T follicular helper cell (primary cell): Measurements from ENCODE around the gene WHRN.

ENCODE experiments used
- DNase-seq: peaks from one replicate; pipeline ENCODE4 v3.0.0-alpha.2; 2020; ENCODE audit warnings: low read depth

Gene WHRN

DNA sequence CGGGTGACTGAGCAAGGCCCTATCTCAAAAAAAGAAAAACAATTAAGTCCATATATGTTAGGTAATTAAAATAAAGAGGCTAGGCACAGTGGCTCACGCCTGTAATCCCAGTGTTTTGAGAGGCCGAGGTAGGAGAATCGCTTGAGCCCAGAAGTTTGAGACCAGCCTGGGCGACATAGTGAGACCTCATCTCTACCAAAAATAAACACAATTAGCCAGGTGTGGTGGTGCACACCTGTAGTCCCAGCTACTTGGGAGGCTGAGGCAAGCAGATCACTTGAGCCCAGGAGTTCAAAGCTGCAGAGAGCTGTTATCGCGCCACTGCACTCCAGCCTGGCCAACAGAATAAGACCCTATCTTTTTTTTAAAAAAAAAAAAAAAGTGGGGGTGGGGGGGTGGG, 12.3 kb downstream of the WHRN start:
- DNase-seq: no peak

DNA sequence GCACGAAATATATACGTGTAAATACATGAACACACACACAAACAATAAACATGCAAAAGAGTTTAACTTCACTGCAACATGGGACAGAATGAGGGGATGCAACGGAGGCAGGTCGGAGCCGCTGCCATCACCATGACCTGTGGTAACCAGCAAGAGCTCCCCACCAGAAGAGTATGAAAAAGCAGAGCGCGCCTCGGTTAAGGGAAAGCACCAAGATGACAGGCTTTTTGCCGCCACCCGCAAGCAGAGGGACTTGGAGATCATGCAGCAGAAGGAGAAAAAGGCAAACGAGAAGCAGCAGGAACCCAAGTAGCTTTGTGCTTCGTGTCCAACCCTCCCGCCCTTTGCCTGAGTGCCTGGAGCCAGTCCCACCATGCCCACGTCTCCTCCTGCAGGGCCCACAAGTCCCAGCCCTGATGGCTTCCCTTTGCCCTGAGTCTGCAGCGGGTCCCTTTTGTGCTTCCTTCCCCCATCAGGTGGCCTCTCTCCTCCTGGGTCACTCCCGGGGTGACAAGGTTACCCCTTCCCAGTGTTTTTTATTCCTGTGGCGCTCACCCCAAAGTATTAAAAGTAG, 13.8 kb downstream of the WHRN start:
- no peak for DNase-seq

DNA sequence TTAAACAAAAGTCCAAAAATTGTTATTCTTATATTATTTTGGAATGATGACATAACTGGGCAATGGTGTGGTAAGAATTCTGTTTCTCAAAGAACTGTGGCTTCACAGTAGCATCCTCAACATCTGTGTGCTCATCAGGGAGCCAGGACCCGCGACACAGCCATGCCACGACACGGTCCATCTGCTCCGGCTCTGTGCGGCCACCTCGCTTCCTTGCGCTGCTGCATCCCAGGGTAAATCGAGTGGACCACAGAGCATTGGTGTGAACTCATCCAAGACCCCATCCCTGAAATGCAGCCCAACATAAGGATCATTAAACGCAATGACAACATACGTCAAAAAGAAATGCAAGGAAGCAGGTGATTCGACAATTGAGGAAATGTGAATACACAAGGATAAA, 15.3 kb downstream of the WHRN start:
- no peak for DNase-seq

DNA sequence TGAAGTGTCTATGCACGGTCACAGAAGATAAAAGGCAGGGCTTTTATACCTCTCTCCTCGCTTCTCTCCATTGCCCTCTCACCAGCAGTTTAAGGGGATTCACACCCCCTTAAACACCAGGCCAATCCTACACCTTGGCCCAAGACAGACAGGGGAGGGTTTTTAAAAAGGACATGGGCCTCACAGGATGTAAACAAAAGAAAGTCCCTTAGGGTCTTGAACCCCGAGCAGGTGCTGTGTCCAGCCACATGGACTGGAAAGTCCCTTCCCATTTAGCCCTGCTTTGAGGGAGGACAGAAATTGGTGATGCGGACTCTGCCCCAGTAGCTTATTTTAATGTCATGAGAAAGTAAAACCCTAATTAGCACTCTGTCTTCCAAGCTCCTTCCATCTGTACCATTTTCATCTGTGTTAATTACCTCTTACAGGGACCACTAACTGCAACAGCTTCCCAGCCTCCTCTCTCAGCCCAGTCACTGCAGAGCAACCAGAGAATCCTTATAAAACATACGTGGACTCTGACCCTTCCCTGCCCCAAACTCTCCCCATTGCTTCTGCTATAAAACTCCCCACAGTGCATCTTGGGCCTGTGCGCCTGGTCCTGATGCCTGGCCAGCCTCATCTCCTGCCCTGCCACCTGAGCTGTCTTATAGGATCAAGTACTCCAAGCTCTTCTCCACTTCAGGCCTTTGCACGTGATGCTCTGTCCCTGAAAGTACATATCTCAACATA, 16.7 kb downstream of the WHRN start:
- no peak for DNase-seq

DNA sequence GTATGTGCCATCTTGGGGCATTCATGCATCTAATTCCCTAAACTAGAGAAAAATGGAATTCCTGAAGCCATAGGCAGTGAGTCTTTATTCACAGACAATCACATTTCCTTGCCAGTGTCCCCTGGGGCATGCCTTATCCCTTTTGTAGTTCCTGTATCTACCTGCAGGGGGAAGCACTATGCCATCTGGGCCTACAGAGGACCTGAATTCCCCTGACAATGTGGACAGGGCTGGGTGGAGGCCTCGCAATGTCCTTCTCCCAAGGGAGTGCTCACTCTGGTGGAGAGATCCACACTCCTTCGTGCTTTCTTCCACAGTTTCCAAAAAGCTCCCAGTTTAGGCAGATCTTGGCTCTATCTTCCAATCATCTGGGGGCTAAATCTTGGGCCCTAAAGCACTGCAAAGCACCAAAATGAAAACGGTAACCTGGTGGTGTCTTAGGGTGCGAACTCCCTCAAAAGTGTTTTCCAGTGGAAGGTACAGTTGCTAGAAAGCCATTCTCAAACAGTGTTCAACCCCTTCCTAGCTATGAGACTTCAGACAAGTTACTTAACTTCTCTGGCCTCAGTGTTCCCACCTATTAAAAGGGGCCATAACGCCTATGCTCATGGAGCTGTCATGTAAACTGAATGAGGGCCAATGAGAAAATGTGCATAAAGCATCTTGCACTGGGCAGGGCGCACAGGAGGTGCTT, 17.5 kb downstream of the WHRN start:
- peak; percentile 36 for DNase-seq

DNA sequence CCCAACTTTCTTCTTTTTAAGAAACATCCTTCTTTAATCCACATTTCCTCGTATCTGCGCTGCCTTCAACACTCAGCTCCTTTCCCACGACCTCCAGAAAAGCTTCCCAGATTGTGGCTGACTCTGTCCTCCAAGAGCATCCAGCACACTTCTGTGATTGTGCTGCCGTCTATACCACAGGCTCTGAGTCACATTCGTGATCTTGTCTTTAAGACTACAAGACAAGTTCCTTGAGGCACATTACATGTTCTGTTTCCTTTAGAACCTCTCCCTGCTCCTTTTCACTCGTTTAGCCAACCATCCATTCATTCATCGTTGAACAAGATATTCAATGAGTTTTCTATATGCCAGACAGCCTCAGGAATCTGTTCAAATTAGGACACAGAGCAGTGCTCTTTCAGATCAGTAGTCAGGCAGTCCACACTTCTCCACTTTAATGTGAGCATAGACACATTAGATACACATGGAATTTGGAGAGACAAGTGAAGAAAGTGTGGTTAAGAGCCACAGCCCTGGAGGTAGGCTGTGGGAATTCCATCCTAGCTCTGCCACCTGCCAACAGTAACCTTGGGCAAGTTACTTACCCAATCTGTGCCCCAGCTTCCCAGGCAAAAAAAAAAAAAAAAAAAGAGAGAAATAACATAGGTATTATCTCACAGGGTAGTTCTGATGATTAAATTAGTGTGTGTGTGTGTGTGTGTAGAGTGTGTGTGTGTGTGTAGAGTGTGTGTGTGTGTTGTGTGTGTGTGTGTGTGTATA, 18.9 kb downstream of the WHRN start:
- no peak for DNase-seq

DNA sequence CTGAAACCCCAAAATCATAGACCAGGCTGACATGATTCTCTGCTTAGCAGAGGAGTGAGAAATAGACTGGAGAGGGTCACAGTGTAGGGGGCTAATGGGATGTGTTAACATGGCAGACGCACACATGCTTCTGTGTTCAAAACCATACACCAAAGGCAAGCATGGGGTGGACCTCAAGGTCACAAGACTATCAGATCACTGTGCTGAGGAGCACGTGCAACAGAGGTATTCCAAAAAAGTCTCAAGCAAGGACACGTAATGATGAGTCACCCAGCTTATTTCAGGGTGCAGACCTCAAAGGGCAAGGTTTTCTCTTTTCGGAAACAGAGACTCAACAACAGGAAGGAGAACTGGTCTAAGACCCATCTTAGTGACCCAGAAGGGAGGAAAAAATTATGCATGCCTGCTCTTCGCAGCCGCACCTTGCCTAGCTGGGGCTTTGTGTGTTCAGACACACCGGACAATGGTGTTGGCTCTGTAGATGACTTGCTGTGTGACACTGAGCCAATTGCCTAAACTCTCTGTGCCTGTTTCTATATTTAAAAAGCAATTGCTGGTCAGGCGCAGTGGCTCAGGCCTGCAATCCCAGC, 20.3 kb downstream of the WHRN start:
- no peak for DNase-seq

DNA sequence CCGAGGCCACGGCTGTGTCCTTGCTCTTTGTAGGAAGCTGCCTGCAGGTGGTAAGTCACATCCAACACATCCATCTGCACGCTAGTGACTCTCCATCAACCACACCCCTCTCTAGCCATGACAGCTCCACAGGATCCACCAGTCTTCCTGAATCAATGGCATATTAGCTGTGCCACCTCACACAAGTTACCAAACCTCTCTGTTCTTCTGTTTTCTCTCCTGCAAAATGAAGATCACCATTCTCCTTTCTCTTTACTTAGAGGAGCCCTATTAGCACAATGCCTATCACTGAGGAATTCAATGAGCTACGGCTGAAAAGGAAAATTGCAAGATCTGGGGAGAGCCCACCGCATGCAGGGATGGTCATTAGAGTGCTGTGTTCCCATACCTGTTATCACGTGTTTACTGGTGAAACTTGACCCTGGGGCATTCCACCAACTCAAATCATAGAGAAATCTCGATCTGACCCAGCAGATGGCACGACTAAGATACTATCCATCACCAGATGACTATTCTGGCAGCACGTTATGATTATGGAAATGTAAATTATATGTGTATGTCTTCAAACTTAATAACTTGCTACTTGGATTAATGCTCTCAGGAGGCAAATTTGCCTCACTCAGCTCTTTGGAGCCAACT, 20.9 kb downstream of the WHRN start:
- DNase-seq: no peak

DNA sequence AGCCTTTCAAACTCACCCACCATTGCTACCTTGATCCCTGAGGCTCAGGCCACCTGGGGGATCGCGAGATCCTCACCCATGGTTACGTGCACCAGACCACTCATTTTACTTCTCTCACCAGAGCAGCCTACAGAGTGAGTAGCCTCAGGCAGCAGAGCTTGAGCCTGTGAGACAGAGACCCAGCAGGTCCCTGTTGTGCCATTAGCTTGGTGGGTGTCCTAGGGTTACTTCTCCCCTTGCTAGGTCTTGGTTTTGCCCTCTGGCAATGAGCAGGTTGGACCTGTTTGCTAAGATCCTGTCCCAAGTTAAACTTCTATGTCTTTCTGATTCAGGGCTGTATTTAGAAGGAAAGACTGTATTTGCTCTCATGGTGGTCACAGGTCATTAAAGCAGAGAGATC, 21.8 kb downstream of the WHRN start:
- no peak for DNase-seq

DNA sequence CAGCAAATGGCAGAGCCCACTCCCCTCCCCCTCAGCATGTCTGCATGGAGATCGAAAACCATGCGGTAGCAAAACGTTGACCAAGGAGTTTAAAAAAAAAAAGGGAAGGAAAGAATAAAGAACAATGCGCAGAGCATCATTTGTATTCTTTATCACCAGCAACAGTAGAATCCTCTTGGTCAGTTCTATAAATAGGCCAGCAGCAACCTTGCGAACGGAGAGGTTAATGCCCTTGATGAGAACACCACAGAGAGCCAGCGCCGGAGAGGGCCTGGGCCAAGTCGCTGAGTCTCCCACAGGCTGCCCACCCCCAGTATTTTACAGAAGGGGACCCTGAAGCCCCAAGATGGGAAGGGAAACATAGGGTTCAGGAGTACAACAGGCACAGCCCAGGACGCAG, 22.7 kb downstream of the WHRN start:
- no peak for DNase-seq

DNA sequence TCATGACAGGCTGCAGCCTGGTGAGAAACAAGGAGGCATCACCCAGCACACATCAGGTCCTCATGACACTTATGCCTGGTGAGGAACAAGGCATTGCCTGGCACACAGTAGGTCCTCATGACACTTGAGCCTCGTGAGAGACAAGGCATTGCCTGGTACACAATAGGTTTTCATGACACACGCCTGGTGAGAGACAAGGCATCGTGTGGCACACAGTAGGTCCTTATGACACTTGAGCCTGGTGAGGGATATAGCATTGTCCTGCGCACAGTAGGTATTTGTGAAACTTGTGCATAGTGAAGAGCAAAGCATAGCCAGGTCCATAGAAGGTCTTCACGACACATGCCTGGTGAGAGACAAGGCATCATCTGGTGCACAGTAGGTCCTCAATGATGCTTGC, 23.5 kb downstream of the WHRN start:
- no peak for DNase-seq

DNA sequence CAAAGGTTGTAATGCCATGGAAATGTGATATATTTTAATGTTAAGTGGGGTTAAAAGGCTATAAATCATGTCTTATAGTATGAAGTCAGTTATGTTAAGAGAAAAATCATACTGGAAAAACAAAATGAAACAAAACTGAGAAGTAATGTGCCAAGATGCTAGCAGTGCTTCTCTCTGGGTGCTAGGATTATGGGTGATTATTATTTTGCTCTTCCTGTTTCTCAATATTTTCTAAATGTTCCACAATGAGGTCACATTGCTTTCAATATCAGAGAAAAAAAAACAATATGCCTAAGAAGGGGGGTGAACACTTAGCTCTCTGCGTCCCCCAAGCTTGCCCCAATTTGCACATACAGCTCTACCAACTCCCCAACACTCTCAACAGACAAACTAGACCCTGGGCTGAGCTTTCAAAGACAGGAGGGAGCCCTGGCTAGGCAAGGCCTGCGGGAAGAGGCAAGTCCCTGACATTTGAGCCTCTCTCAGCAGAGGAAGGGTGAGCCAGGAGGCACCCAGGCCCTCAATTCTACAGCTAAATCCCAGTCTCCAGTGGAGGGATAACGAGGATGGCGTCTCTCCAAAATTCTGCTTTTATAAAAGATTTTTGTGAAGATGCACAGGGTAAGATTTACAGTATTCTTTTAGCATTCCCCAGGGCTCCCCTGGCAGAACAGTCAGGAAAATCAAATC, 24.4 kb downstream of the WHRN start:
- DNase-seq: no peak

DNA sequence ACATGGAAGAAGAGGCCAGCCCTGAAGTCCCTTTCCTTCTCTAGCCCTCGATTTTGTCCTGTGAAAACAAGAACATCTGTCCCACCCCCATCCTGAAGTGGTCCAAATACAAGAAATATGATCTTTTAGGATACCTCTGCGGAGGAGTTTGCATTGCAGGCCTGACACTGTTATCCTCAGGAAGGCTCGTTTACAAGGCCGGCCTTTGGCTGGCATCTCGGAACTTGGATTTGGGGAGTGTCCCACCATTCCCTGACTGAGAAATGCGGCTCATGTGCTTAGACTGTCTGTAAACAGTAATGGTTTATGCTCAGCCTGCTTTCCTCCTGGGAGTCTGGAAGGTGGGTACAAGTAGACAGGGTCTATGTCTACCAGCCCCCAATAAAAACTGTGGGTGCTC, 26.4 kb downstream of the WHRN start:
- DNase-seq: no peak

DNA sequence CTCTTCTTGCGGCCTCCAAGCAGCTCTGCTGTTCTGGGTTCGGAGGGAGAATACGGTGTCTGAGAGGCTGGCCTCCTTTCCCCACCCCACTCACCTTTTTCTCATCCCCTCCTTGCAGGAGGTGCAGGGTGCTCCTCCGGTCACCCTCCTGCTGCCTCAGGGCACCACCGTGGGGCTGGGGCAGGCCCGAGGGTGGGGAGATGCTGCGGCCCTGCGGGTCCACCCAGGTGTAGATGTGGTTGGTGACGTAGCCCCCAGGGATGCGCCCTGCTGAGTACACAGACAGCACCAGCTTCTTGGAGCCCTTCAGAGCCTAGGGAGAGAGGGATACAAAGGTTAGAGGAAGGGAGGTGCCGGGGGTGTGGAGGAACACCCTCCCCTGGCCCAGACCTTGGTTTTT, 26.8 kb downstream of the WHRN start:
- no peak for DNase-seq

DNA sequence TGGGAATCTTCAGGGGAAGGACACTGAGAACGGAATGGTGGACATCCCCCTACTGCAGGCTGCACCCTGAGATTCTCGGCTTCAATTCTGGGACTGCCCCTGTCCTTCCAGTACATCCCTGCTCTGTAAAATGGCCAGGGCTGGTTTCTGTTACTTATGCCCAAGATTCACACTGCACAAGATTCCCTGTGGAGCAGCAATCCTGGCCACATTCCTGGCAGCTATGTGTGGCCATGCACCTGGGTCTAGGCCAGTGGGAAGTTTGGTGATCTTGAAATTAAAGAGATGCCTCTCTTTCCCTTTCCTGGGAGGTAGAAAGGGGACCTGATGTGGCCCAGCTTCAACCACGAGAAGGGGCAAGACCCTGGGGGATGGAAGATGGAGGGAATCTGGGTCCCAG, 27.6 kb downstream of the WHRN start:
- no peak for DNase-seq

DNA sequence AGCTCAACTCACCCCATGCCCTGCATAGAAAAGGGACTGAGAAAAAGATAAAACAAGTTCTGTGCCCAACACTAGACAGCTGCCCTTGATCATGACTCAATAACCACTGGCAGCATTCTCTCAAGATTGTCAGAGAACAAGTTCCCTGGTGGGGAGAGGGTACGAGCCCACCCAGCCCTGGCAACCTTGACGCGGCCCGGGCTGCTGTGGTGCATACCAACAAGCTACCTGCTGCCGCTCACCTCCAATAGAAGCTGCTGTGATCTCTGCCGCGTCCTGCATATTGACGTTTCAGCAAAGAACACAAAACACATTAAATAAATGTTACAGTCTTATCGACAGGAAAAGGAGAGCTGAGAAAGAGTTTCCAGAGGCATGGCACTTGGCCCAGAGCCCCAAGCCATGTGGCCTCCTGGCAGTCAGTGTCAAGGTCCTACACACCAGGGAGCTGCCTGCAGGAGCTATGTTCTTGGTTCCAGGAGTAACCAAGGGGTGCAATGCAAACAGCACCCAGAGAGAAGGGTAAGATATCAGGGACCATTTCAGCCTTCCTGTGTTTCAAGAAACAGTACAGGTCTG, 28.3 kb downstream of the WHRN start:
- no peak for DNase-seq

DNA sequence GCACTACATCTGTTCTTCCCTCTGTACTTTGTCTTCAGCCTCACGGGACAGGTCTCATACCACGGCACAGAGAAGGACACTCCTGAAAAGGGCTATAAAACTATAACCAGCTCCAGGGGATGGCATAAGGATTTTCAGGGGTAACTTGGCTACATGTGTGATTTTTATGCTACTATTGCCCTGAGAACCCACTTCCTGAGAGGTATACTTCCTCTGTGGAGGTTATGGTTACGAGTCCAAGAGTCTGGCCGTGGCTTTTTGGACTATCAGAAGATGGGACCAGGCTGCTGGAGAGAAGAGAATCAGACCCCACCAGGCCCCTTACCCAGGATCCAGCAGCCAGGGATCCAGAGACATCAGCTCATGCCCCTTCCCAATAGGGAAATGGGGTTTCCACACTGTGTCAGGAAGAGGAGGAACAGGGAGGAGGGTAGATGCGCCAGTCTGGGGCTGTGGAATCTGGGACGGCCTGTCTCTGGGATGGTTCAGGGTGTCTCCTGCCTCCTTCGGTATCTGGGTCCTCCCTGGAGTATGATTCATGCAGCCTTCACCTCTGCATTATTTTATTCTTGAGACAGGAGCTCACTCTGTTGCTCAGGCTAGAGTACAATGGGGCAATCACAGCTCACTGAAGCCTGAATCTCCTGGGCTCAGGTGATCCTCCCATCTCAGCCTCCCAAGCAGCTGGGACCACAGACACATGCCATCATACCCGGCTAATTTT, 29.7 kb downstream of the WHRN start:
- no peak for DNase-seq

DNA sequence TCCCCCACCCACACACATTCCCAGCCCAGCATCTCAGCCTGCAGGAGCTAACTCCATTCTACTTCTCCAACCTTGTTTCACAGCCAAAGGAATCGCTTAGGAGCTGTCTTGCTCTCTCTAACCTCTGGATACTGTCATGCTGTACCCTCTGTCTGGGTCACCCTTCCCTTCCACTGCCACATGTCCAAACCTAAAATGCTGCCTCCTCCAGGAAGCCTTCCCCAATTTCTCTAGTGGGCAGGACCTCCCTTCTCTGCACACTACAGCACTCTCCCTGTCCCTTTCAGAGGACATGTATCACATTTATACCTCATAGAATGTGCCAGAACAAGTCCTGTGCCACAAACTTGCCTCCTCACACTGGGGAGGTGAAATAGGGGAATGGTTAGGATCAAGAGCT, 30.8 kb downstream of the WHRN start:
- no peak for DNase-seq

DNA sequence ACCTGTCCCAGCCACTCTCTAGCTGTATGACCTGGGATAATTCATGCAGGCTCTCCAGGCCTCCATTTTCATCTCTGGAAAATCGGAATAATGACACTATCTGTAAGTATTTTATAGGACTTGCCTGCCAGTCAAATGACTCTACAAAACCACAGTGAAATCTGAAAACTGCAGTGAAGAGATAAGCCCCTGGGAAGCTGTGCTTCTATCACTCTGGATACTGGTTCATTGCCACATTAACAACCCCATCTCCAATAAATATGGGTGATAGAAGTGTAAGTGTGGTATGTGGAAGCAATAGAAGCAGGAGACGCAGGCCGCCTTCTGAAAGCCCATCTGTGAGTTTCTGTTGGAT, 31.8 kb downstream of the WHRN start:
- no peak for DNase-seq

DNA sequence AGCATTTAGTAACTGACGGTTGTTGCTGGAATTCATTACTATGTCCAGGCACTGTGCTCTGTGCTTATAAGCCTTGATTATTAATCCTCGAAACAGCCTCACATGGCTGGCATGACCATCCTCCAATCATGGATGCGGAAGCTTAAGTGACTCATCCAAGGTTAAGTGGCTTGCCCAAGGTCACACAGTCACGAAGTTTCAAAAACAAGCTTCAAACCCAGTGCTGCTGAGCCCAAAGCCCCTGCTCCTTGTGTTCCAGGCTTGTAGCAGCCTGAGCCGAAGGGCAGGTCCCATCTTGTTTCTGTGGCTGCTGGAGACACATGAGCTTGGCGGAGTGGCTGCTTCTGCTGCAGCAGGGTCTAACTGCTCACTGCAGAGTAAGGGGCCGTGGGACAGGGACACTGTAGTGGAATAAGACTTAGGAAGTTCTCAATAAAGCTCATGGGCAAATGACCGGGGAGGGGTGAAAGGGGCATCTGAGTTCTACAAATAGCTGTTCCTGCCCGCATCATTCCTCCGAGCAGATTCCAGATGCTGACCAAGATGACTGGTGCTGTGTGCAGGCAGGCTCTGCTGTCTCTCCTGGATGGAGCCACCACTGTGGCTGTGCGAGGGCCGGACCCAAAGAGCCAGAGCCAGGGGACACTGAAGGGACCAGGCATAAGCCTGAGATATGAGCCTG, 32.4 kb downstream of the WHRN start:
- DNase-seq: no peak
